Measurements from ENCODE around the gene BLOC1S6. TPM values are rescaled to one million over a fixed set of nuclear protein-coding genes. Genes with fewer than 3 reads are reported as not detected.

Gene BLOC1S6
- total RNA-seq, 1 donor from 2014 or later, result 64.2 TPM

DNA sequence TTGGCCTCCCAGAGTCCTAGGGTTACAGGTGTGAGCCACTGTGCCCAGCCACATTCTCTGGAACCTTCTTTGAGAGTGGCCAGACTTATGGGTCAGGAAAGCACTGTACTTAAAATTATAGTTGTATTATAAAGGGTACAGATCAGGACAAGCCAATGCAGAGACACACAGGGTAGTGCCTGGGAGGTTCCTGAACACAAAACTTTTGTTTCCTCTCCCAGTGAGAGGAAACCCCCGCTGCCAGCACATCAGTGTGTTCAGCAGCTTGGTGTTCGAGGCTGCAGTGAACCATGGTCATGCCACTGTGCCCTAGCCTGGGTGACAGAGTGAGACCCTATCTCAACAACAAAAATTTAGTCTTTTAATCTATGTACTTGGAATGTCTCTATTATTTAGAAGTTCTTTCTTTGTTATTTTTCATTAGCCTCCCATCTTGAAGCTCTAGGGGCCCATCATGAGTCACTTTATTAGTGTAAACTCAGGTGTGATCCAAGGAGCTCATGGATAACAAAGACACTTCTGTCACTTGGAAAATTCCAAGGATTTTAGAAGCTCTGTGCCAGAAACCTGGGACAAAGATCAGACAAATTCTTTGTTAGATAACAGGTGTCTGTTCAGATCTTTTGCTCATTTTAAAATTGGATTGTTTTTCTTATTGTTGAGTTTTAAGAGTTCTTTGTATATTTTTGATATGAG, 7.8 kb downstream of the BLOC1S6 start:
- H3K9me3 Mint-ChIP-seq (ENCODE audit: unreplicated experiment), result peaks cover 2% of the 10 kb centered on the region
- no peaks in the 10 kb centered on the region for H3K27me3 Mint-ChIP-seq (ENCODE audit: low read depth, unreplicated experiment)
- peaks cover 6% of the 10 kb centered on the region for H3K4me1 Mint-ChIP-seq (ENCODE audit: low read depth, unreplicated experiment)

DNA sequence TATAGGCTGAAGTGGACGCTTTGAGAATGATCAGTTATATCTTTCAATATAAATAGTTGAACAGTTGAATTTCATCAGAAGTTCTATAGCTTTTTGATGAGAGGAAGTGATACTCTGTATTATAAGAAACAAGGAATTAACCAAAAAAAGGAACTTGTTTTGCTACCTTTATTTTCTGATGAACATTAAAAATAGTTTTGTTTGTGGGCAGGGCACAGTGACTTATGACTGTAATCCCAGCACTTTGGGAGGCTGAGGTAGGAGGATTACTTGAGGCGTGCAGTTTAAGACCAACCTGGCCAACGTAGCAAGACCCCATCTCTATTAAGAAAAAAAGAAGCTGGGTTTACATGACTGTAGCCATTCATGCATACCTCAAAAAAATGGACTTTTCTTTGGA, 16.7 kb downstream of the BLOC1S6 start:
- no peaks in the 10 kb centered on the region for H3K27me3 ChIP-seq (ENCODE audit: insufficient read depth, low read length)
- no peak overlapping the region for H3K4me3 ChIP-seq (ENCODE audit: insufficient read depth, low read depth, low read length)
- H3K4me1 ChIP-seq (ENCODE audit: insufficient read depth, low read length), result no peaks in the 10 kb centered on the region
- Mint-ChIP-seq H3K27me3 (ENCODE audit: low read depth, unreplicated experiment) (no peaks in the 10 kb centered on the region), H3K4me1 (ENCODE audit: low read depth, unreplicated experiment) (peaks cover 7% of the 10 kb centered on the region), H3K27ac (ENCODE audit: unreplicated experiment) (no peak overlapping the region), H3K9me3 (ENCODE audit: unreplicated experiment) (no peaks in the 10 kb centered on the region), H3K4me3 (ENCODE audit: unreplicated experiment) (no peak overlapping the region), H3K36me3 (ENCODE audit: low read depth, unreplicated experiment) (peaks cover 6% of the 10 kb centered on the region)
- no peak overlapping the region for H3K4me2 ChIP-seq (ENCODE audit: low read length)
- H3K79me2 ChIP-seq (ENCODE audit: insufficient read depth, low read length), result peaks cover 42% of the 10 kb centered on the region
- H2AFZ ChIP-seq (ENCODE audit: low read depth, low read length), result no peak overlapping the region
- no peaks in the 10 kb centered on the region for H3K9me3 ChIP-seq (ENCODE audit: insufficient read depth, low read depth, low read length)
- TF ChIP-seq, protein P1, sequence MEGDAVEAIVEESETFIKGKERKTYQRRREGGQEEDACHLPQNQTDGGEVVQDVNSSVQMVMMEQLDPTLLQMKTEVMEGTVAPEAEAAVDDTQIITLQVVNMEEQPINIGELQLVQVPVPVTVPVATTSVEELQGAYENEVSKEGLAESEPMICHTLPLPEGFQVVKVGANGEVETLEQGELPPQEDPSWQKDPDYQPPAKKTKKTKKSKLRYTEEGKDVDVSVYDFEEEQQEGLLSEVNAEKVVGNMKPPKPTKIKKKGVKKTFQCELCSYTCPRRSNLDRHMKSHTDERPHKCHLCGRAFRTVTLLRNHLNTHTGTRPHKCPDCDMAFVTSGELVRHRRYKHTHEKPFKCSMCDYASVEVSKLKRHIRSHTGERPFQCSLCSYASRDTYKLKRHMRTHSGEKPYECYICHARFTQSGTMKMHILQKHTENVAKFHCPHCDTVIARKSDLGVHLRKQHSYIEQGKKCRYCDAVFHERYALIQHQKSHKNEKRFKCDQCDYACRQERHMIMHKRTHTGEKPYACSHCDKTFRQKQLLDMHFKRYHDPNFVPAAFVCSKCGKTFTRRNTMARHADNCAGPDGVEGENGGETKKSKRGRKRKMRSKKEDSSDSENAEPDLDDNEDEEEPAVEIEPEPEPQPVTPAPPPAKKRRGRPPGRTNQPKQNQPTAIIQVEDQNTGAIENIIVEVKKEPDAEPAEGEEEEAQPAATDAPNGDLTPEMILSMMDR (IDR thresholded peaks at IDR 0.05; ENCODE audit: insufficient read depth, low read depth, low read length), result no peak
- TF ChIP-seq EZH2 (IDR thresholded peaks at IDR 0.05; ENCODE audit: insufficient read depth, low read length), result no peak
- no peak for DNase-seq (ENCODE audit: low read depth)
- no peak overlapping the region for H3K27ac ChIP-seq (ENCODE audit: low read depth, low read length)
- FAIRE-seq, result no peak
- peaks cover 11% of the 10 kb centered on the region for H3K36me3 ChIP-seq (ENCODE audit: insufficient read depth, low read length)
- peaks cover 40% of the 10 kb centered on the region for H4K20me1 ChIP-seq (ENCODE audit: insufficient read depth, low read length)
- H3K9ac ChIP-seq (ENCODE audit: low read length), result no peak overlapping the region

More for the DNA sequence above, 7.8 kb downstream of the BLOC1S6 start:
- Histone ChIP-seq H3K27me3 (ENCODE audit: insufficient read depth, low read length) (no peaks in the 10 kb centered on the region), H2AFZ (ENCODE audit: low read depth, low read length) (no peak overlapping the region), H3K4me1 (ENCODE audit: insufficient read depth, low read length) (peaks cover 4% of the 10 kb centered on the region), H3K27ac (ENCODE audit: low read depth, low read length) (no peak overlapping the region), H3K9ac (ENCODE audit: low read length) (no peak overlapping the region), H3K9me3 (ENCODE audit: insufficient read depth, low read depth, low read length) (no peaks in the 10 kb centered on the region), H3K4me3 (ENCODE audit: insufficient read depth, low read depth, low read length) (no peak overlapping the region), H3K4me2 (ENCODE audit: low read length) (no peak overlapping the region), H4K20me1 (ENCODE audit: insufficient read depth, low read length) (peaks cover 29% of the 10 kb centered on the region), H3K36me3 (ENCODE audit: insufficient read depth, low read length) (peaks cover 4% of the 10 kb centered on the region), H3K79me2 (ENCODE audit: insufficient read depth, low read length) (peaks cover 78% of the 10 kb centered on the region)
- Mint-ChIP-seq H3K4me3 (ENCODE audit: unreplicated experiment) (no peak overlapping the region), H3K36me3 (ENCODE audit: low read depth, unreplicated experiment) (peaks cover 18% of the 10 kb centered on the region), H3K27ac (ENCODE audit: unreplicated experiment) (no peak overlapping the region)
- FAIRE-seq (no peak), DNase-seq (ENCODE audit: low read depth) (no peak)
- TF ChIP-seq, protein P1 (IDR thresholded peaks at IDR 0.05; ENCODE audit: insufficient read depth, low read depth, low read length), result no peak
- TF ChIP-seq EZH2 (IDR thresholded peaks at IDR 0.05; ENCODE audit: insufficient read depth, low read length), result no peak

DNA sequence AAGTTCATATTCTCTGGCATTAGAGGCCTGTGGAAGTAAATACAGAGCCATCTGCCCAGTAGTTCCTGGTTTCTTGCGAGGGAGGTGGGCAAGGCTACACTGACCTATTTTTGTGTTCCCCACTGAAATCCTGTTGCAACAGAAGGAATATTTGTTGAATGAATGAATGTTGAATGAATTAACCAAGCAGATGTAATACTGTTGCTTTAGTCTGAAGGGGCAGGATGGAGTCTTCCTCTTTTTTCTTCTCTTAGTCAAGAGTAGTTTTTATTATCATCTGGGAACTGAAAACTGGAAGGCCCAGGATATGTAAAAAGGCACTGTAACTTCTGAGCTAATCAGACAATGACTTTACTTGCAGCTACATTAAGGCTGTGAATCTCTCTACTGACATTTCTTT, 17.1 kb downstream of the BLOC1S6 start:
- H3K9me3 Mint-ChIP-seq (ENCODE audit: unreplicated experiment), result no peaks in the 10 kb centered on the region
- no peak overlapping the region for H3K4me3 Mint-ChIP-seq (ENCODE audit: unreplicated experiment)
- H3K27me3 Mint-ChIP-seq (ENCODE audit: low read depth, unreplicated experiment), result no peaks in the 10 kb centered on the region
- Histone ChIP-seq H2AFZ (ENCODE audit: low read depth, low read length) (no peak overlapping the region), H3K36me3 (ENCODE audit: insufficient read depth, low read length) (peaks cover 15% of the 10 kb centered on the region), H3K4me1 (ENCODE audit: insufficient read depth, low read length) (no peaks in the 10 kb centered on the region), H3K27me3 (ENCODE audit: insufficient read depth, low read length) (no peaks in the 10 kb centered on the region), H3K4me3 (ENCODE audit: insufficient read depth, low read depth, low read length) (no peak overlapping the region), H3K4me2 (ENCODE audit: low read length) (no peak overlapping the region), H3K9ac (ENCODE audit: low read length) (no peak overlapping the region), H3K27ac (ENCODE audit: low read depth, low read length) (no peak overlapping the region), H3K79me2 (ENCODE audit: insufficient read depth, low read length) (peaks cover 42% of the 10 kb centered on the region), H4K20me1 (ENCODE audit: insufficient read depth, low read length) (peaks cover 40% of the 10 kb centered on the region), H3K9me3 (ENCODE audit: insufficient read depth, low read depth, low read length) (no peaks in the 10 kb centered on the region)
- H3K27ac Mint-ChIP-seq (ENCODE audit: unreplicated experiment), result no peak overlapping the region
- FAIRE-seq, result no peak
- peaks cover 7% of the 10 kb centered on the region for H3K4me1 Mint-ChIP-seq (ENCODE audit: low read depth, unreplicated experiment)
- no peak for DNase-seq (ENCODE audit: low read depth)
- peaks cover 6% of the 10 kb centered on the region for H3K36me3 Mint-ChIP-seq (ENCODE audit: low read depth, unreplicated experiment)
- no peak for TF ChIP-seq EZH2 (IDR thresholded peaks at IDR 0.05; ENCODE audit: insufficient read depth, low read length)
- TF ChIP-seq, protein P1 (IDR thresholded peaks at IDR 0.05; ENCODE audit: insufficient read depth, low read depth, low read length), result no peak
